GM12864 (cell line): ENCODE data around the gene SFXN2.

Experiments
- DNase-seq: peaks from one replicate; pipeline ENCODE4 v3.0.0-alpha.2; 2011; ENCODE audit warnings: low read depth
- H3K4me3 ChIP-seq: 2 replicates; pipeline ENCODE4 v1.5.1; 2011; ENCODE audit warnings: mild to moderate bottlenecking, low read depth, low read length, control low read depth
- CTCF ChIP-seq: IDR thresholded peaks from 2 replicates; pipeline ENCODE4 v1.5.1; 2011; ENCODE audit warnings: low read depth, mild to moderate bottlenecking, moderate library complexity, low read length, control low read depth, inconsistent platforms; ENCODE audit errors: missing control alignments

SFXN2 gene

GRCh38 chr10:102782673-102783551 is 68.5 kb downstream of the SFXN2 start:
- no peak overlapping the region for H3K4me3 ChIP-seq
- DNase-seq, result no peak
- TF ChIP-seq CTCF, result no peak

GRCh38 chr10:102783568-102783967 is 69.1 kb downstream of the SFXN2 start:
- no peak for TF ChIP-seq CTCF
- no peak for DNase-seq
- H3K4me3 ChIP-seq, result no peak overlapping the region

GRCh38 chr10:102785818-102786217 is 71.4 kb downstream of the SFXN2 start:
- DNase-seq, result no peak
- no peak overlapping the region for H3K4me3 ChIP-seq
- no peak for TF ChIP-seq CTCF

- no peak for DNase-seq
- no peak overlapping the region for H3K4me3 ChIP-seq
- TF ChIP-seq CTCF, result no peak
Measured at GRCh38 chr10:102791754-102792395, 77.4 kb downstream of the SFXN2 start.
